ENCODE measurements around the gene ZFP62.

ZFP62 gene

GRCh38 chr5:180815293-180815917 is 45.7 kb downstream of the ZFP62 start:
- TF ChIP-seq CTCF (IDR thresholded peaks at IDR 0.05; ENCODE audit: low read depth, low read length), result no peak
- no peak for DNase-seq (ENCODE audit: extremely low read depth, low read depth)

- TF ChIP-seq CTCF (IDR thresholded peaks at IDR 0.05; ENCODE audit: low read depth, low read length), result no peak
- no peak for DNase-seq (ENCODE audit: extremely low read depth, low read depth)
These were observed 47.7 kb downstream of the ZFP62 start for GRCh38 chr5:180813420-180813819.

- no peak for TF ChIP-seq CTCF (IDR thresholded peaks at IDR 0.05; ENCODE audit: low read depth, low read length)
- DNase-seq (ENCODE audit: extremely low read depth, low read depth), result no peak
These were observed 49.4 kb downstream of the ZFP62 start for GRCh38 chr5:180811623-180812124.

GRCh38 chr5:180810959-180811622 is 50.0 kb downstream of the ZFP62 start:
- no peak for DNase-seq (ENCODE audit: extremely low read depth, low read depth)
- TF ChIP-seq CTCF (IDR thresholded peaks at IDR 0.05; ENCODE audit: low read depth, low read length), result no peak

- peak; percentile 86 for DNase-seq (ENCODE audit: extremely low read depth, low read depth)
- no peak for TF ChIP-seq CTCF (IDR thresholded peaks at IDR 0.05; ENCODE audit: low read depth, low read length)
These were observed 50.7 kb downstream of the ZFP62 start for GRCh38 chr5:180810210-180810958.

GRCh38 chr5:180809403-180810209 is 51.5 kb downstream of the ZFP62 start:
- no peak for TF ChIP-seq CTCF (IDR thresholded peaks at IDR 0.05; ENCODE audit: low read depth, low read length)
- peak; percentile 77 for DNase-seq (ENCODE audit: extremely low read depth, low read depth)
